HG03558 (cell line): ENCODE results near the gene SH3BGRL3.
"Not testable (repeated sequence)": the region's sequence is repeated elsewhere in the genome, so short reads cannot be mapped to it uniquely, and the experiment has no call there.

Experiments used
- ATAC-seq: cut with Tn5 transposase; IDR thresholded peaks from one replicate; pipeline ENCODE4 v1.9.1; 2021; ENCODE audit warnings: moderate number of reproducible peaks; ENCODE audit not compliant: unreplicated experiment; ENCODE audit errors: extremely low read depth

The SH3BGRL3 gene

GRCh38 chr1:26290122-26290881 is 10.4 kb downstream of the SH3BGRL3 start:
- ATAC-seq, result no peak

- ATAC-seq, result no peak
Observed at GRCh38 chr1:26290882-26291261, 11.0 kb downstream of the SH3BGRL3 start.

- no peak for ATAC-seq
Observed at GRCh38 chr1:26291433-26291832, 11.5 kb downstream of the SH3BGRL3 start.

DNA sequence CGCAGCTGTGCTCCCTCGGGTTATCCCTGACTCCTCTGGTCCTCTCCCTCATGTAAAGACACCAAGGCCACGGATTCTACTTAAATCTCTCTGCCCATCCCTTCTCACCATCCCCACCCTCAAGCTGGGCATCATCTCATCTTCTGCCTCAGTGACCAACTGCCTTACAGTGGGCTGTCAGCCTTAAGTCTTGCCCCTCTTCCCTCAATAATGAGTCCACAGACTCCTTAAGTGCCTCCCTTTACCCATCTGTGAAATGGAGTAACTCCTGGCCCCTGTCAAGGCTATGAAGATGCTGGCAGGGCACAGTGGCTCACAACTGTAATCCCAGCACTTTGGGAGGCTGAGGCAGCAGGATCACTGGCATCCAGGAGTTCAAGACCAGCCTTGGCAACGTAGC is 12.1 kb downstream of the SH3BGRL3 start:
- no peak for ATAC-seq

DNA sequence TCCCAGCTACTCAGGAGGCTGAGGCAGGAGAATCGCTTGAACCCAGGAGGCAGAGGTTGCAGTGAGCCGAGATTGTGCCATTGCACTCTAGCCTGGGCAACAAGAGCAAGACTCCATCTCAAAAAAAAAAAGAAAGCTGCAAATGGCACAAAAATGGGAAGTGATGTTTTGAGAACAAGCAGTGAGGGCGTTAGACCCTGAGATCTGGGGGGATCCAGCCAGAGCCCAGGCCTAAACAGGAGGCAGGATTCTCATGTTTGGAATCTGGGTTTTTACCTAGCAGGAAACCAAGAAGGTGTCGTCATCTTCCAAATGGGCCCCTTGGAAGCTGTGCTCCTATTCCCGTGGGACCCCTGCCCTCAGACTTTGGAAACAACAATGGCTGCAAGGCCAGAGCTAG is 12.8 kb downstream of the SH3BGRL3 start:
- not testable (repeated sequence) for ATAC-seq

DNA sequence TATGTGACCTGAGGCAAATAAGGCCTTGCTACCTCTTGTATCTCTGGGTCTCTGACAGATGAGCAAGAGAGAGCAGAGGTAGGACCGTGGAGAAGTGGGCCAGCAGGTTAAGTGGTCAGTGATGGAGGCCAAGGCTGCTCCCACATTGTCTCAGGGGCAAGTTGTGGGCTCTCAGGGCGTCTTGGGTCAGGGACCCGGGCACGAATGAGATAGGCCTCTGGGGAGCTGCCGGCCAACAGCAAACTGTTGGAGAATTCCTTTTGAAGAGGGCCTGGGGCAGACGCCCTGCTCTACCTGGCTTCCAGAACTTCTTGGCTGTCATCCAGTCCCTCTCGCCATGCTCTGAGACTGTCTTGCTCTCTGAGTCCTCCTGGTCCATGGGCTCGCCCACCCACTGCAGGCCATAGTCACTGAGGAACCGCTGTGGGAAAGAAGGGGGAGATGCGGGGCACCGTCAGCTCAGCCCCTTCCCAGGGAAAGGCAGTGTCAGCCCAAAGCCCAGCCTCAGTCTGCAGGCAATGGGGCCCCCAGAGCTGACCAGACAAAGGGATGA is 14.1 kb downstream of the SH3BGRL3 start:
- ATAC-seq, result no peak

DNA sequence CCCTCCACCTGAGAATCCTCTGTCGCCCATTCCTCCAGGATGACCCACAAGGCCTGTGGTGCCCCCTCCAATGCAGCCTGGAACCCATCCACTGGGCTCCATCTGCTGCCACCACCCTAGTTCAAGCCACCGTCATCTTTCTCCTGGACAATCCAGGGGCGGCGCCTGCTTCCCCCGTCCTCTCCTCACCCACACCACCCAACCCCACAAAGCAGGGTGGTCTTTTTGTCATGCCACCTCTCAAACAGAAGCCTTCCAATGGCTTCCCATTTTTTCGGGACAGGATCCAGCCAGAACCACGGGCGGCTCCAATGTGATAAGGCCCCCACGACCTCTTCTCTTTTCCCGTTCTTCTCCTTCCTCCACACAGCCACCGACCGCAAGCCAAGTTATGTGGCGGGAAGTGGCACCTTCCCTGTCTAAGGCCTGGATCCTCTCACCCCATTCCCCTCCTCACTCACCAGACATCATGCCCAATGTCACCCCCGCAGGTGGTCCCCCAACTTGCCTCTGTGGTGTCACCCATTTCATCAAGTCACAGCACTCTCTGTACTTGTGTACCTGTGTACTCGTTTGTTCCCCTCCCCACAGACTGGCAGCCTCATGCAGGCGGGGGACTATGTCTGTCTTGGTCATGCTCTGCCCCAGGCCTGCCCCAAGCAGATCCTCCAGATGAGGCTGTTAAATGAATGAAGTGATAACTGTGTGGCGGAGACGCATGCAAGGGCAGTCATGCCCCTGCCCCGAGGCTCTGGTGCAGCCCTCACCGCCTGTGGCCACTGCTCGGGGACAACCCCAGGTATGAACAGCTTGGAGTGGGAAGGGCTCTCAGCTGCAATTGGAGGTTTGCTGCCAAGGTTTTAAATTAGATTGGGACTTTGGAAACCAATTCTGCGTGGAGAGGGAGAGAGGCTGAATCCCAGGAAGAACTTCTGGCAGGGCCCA is 15.6 kb downstream of the SH3BGRL3 start:
- ATAC-seq, result no peak

GRCh38 chr1:26296340-26297056 is 16.6 kb downstream of the SH3BGRL3 start:
- no peak for ATAC-seq

GRCh38 chr1:26297057-26297790 is 17.3 kb downstream of the SH3BGRL3 start:
- no peak for ATAC-seq

DNA sequence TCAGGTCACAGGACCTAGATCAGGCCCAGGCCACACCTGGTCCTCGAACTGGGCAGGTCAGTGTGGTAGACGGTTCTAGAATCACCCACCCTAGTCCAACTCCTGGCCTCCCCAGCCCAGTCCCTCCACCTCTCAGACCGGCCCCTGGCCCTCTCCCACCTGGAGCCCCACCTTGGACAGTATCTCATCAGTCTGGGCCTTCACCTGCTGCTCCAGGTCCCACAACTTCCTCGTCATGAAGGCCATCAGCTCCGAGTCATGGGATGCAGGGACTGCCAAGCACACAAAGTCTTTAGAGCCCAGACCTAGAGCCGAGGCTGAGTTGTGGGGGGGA is 17.9 kb downstream of the SH3BGRL3 start:
- ATAC-seq, result no peak

- no peak for ATAC-seq
Observed at GRCh38 chr1:26300578-26301275, 20.8 kb downstream of the SH3BGRL3 start.

DNA sequence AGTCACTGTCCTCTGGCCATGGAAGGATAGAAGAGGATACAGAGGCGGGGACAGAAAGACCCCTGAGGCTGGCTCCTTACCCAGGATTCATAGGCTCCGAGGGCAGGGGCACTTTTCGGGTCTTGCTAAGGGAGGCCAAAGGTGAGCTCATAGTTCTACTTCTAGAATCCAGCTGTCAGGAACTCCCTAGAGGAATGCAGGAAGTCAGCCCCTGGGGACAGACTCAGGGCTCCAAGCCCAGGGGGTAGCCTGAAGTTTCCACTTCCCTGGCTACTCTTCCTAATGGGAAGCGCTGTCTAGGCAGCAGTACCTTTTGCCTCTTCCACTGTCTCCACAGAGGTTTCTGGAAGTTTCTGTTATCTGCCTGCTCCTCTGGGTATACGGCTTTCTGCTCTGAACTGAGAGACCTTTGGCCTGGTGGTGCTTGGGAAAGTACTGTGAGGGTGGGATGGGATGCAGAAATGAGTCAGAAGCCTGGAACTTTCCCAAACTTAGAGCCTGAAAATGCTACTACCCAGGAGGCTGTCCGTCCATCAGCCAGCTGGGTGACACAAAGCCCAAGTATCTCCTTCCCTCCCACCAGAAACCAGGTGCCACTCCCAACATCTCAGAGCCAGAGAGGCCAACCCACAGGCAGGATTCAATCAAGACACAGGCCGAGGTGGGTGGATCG is 23.0 kb downstream of the SH3BGRL3 start:
- no peak for ATAC-seq

DNA sequence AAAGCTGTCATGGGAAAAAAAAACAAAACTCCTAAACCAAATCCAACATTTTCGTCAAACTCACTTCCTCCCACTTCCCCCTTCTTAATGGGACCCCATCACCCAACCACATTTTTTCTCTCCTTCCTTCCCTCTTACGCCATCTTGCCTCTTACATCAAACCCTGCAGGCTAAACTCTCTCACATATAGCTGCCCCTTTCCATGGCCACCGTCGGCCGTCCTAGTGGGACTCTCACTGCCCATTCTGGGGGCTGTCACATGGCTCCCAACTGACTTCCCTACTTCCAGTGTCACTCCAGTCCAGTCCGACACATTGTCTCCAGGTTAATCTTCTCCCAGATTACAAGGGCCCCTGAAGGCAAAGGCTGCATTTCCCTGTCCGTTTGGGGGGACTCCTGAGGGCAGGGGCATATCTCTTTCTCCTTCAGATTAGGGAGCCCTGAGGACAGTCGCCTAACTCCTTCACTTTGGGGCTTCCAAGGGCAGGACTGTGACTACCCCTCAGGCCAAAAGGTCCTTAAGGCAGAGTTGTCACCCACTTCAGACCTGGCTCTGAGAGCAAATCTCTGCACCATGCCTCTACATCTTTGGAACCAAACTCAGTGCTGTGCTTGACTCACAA is 25.9 kb downstream of the SH3BGRL3 start:
- ATAC-seq, result no peak

DNA sequence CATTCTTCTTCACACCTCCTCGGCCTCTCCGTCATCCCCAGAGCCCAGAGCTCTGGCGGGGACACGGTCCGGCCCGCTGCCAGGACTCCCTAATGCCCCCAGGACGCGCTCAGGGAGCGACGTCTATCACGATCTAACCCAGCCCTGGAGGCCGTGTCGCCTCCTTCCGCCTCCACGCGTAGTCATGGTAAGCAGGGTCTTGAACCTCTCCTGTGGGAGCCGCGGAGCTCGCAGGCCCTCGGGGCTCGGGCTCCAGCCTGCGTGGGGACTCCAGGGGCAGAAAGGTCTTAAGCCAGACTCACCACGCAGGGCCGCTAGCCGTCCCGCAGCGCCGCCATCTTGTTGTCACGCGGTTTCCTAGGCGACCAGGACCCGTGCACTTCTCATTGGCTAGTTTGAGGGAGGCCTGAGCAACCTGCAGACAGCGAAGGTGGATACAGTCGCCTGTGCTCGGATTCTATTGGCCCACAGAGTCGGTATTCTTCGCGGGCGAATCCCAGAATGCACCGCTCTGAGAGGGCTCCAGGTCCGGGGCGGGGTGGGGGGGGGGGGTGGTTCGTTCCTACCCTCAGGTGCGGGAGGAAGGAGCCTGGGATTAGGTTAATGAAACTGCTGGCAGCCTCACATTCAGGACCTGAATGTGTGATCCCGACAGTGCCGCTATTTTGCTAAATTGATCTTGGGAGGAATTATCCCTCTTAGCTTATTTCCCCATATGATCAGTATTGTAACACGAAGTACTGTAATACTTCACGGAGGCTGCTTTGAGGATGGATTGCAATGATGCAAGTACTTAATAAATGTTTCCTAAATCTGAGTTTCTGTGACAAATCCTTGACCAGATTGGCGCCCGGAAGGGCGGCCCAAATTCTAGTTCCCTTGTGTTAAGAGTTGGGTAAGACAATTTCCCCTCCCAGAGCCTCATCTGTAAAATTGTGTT is 26.7 kb downstream of the SH3BGRL3 start, which contains the start of gene UBXN11:
Gene UBXN11 (minus strand): TSS at position 347 of the 940 bp plus-strand sequence. CDS start 3,753 bp downstream, outside the sequence.
- ATAC-seq, result peak; percentile 91

DNA sequence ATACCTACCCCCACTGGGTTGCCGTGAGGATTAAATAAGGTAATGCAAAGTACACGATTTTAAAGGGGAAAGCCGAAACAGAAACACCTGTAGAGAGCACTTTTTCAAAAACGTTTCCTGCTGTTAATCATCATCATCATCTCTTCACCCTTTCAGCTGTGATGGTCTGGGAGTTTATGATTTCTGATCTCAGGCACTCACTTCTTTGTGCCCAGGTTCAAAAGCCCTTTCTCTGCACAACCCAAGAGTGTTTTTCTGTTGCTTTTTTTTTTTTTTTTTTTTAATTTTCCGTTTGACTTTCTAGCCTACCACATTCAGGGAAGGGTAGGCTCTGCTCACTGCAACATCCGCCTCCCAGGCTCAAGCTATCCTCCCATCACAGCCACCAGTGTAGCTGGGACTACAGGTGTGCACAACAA is 27.5 kb downstream of the SH3BGRL3 start:
- no peak for ATAC-seq

GRCh38 chr1:26307966-26308899 is 28.3 kb downstream of the SH3BGRL3 start:
- ATAC-seq, result not testable (repeated sequence)
